Measurements from ENCODE around the gene SCAF1.

Gene SCAF1

GRCh38 chr19:49643466-49643865, 1.5 kb downstream of the SCAF1 start:
- no peak for DNase-seq (ENCODE audit: low spot score)

- DNase-seq (ENCODE audit: low spot score) = no peak
These were observed 3.6 kb downstream of the SCAF1 start for GRCh38 chr19:49645592-49645991.

- no peak for DNase-seq (ENCODE audit: low spot score)
These were observed 4.0 kb downstream of the SCAF1 start for GRCh38 chr19:49645995-49646394.

- DNase-seq (ENCODE audit: low spot score) = no peak
These were observed 4.6 kb downstream of the SCAF1 start for GRCh38 chr19:49646586-49646985.

- DNase-seq (ENCODE audit: low spot score) = no peak
These were observed 9.2 kb downstream of the SCAF1 start for GRCh38 chr19:49651029-49651819.

GRCh38 chr19:49651820-49652550, 10.0 kb downstream of the SCAF1 start:
- no peak for DNase-seq (ENCODE audit: low spot score)

- DNase-seq (ENCODE audit: low spot score) = no peak
These were observed 10.8 kb downstream of the SCAF1 start for GRCh38 chr19:49652551-49653465.

GRCh38 chr19:49653466-49653806, 11.4 kb downstream of the SCAF1 start:
- no peak for DNase-seq (ENCODE audit: low spot score)

- DNase-seq (ENCODE audit: low spot score) = no peak
These were observed 12.6 kb downstream of the SCAF1 start for GRCh38 chr19:49654581-49654980.

GRCh38 chr19:49655570-49656455, 13.8 kb downstream of the SCAF1 start:
- no peak for DNase-seq (ENCODE audit: low spot score)

- no peak for DNase-seq (ENCODE audit: low spot score)
These were observed 14.6 kb downstream of the SCAF1 start for GRCh38 chr19:49656456-49657109.

GRCh38 chr19:49657493-49658138, 15.6 kb downstream of the SCAF1 start:
- DNase-seq (ENCODE audit: low spot score) = no peak

- DNase-seq (ENCODE audit: low spot score) = no peak
These were observed 16.1 kb downstream of the SCAF1 start for GRCh38 chr19:49658139-49658517.

GRCh38 chr19:49658566-49659442, 16.8 kb downstream of the SCAF1 start:
- DNase-seq (ENCODE audit: low spot score) = no peak

- no peak for DNase-seq (ENCODE audit: low spot score)
These were observed 18.4 kb downstream of the SCAF1 start for GRCh38 chr19:49660338-49660961.

GRCh38 chr19:49662011-49662410, 20.0 kb downstream of the SCAF1 start:
- DNase-seq (ENCODE audit: low spot score) = no peak

- DNase-seq (ENCODE audit: low spot score) = no peak
These were observed 21.2 kb downstream of the SCAF1 start for GRCh38 chr19:49663224-49663623.

GRCh38 chr19:49664171-49665035, 22.4 kb downstream of the SCAF1 start:
- DNase-seq (ENCODE audit: low spot score) = peak; percentile 92

Data from AG20443 (cell line).